Hypothalamus (tissue), 51 donors: ENCODE results near the gene C1QTNF9B.
A peak's percentile ranks its signal among the peaks of the same experiment; 100 is the strongest.
"Not testable (repeated sequence)": the region's sequence is repeated elsewhere in the genome, so short reads cannot be mapped to it uniquely, and the experiment has no call there.

ENCODE experiments used
- DNase-seq, 51 donors: peaks; one replicate each; lab custom pipeline; 2025; lab: John Stamatoyannopoulos, UW

The C1QTNF9B gene

GRCh38 chr13:23898101-23898500 is 799 bp upstream of the C1QTNF9B start:
- no peak for DNase-seq

GRCh38 chr13:23894746-23895145 is 2.6 kb downstream of the C1QTNF9B start:
- not testable (repeated sequence) for DNase-seq

DNA sequence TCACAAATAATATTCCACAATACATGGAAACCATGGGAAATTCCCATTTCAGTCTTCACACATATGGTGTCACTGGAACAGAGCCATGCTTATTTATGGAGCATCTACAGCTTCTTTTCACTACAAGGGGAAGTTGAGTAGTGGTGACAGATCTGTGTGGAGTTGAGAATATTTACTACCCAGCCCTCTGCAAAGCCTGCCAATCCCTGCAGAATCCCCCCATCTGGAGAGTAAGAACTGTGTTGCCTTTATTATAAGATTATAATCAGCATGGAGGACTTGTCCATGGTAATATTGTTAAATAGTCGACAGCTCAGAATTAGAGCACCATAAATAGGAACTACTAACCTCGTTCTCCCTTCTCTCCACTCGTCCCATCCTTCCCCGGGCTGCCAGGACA is 3.5 kb downstream of the C1QTNF9B start:
- DNase-seq: not testable (repeated sequence)

GRCh38 chr13:23889615-23890607 is 7.4 kb downstream of the C1QTNF9B start:
- peak in 3 of 51 donors; percentile 43 to 68 (median 54) for DNase-seq

DNA sequence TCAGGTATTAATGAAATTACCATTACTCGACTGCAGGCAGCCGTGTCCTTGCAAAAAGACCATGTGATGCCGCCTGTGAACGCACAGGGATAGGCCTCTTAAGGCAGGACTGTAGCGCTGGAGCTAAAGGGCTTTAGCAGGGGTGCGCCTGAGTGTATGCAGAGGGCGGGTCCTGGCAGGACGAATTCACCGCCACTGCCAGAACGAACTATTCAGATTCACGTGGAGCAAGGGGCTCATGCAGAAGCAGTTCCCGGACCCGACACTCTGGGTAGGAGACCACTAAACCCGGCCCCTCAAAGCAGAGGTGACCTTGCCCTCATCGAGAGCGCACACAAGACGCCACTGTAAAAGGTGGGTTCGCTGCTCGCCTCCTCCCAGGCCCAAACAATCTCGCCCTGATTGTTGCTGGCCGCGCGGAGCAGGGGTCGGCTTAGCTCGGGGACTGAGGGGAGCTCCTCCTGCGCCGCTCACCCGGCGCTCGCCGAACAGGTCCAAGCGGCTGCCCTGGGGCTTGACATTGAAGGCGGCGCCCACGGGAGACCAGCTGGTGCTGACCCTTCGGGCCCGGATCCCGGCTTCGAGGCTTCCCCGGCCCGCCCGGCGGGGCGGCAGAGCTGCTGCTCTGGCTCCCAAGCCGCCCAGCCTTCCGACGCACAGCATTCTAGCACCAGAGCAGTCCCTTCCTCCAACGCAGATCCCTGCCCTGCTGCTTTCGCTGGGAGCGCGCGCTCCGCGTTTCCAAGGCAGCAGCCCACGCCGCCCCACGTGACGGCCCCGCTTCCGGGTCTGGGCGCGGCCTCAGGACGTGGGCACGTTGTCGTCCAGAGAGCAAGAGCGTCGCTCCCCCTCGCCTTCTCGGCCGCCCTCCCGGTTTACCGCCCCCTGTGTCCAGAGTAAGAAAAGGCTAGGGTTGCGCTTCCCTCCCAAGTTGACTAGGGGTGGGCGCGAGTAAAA is 8.4 kb downstream of the C1QTNF9B start, which contains the start of gene MIPEP:
MIPEP (minus strand) TSS at position 743 of the 957 bp plus-strand sequence; CDS start at position 663, 80 bp downstream.
- DNase-seq: peak; percentile 54 to 97 (median 89)

- peak in 5 of 51 donors; percentile 13 to 41 (median 21) for DNase-seq
Measured at GRCh38 chr13:23884361-23884760, 12.9 kb downstream of the C1QTNF9B start.

GRCh38 chr13:23883255-23883654 is 14.0 kb downstream of the C1QTNF9B start:
- DNase-seq: peak in 1 of 51 donors; percentile 5

GRCh38 chr13:23881402-23881800 is 15.9 kb downstream of the C1QTNF9B start:
- not testable (repeated sequence) for DNase-seq

- DNase-seq: not testable (repeated sequence)
Measured at GRCh38 chr13:23880493-23881401, 16.6 kb downstream of the C1QTNF9B start.

- DNase-seq: no peak
Measured at GRCh38 chr13:23877286-23877685, 20.0 kb downstream of the C1QTNF9B start.

GRCh38 chr13:23876265-23876664 is 21.0 kb downstream of the C1QTNF9B start:
- peak in 7 of 51 donors; percentile 10 to 29 (median 22) for DNase-seq

GRCh38 chr13:23871616-23872220 is 25.6 kb downstream of the C1QTNF9B start:
- no peak for DNase-seq

DNA sequence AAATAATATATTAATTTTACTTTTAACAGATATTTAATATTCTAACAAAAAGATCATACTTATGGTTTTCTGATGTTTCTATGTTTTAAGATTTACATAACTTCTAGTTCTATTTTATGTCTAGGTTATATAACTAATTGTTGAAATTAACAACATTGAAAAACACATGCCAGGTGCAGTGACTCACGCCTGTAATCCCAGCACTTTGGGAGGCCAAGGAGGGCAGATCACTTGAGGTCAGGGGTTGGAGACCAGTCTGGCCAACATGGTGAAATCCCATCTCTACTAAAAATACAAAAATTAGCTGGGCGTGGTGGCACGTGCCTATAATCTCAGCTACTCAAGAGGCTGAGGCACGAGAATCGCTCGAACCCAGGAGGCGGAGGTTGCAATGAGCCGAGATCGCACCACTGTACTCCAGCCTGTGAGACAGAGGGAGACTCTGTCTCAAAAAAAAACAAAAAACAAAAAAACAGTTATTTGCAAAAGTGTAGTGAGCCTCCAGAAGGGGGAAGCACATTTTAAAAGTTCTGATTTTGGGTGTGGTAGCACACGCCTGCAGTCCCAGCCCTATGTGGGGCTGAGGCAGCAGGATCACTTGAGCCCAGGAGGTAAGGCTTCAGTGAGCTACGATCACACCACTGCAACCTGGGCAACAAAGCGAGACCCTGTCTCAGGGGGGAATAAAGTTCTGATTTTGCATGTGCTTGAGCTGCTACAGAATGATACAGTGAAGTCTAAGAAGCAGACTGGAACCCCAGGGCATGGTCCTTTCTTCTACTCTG is 26.8 kb downstream of the C1QTNF9B start:
- no peak for DNase-seq

DNA sequence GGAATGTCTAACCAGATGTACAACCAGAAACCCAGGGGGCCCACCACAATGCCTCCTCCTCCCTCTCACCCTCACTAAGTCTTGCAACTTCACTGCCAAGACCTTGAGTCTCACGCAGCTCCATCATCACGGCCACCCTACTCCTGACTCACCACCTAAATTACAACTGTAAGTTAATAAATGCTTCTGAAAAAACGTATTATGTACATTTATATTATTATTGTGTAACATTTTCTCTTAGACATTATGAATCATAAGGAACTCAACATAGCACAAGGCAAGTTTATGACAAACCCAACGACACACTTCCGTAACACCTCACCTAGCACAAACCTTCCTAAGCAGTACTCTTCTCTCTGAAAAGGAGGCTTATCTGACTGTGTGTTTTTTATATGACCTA is 28.8 kb downstream of the C1QTNF9B start:
- no peak for DNase-seq

DNA sequence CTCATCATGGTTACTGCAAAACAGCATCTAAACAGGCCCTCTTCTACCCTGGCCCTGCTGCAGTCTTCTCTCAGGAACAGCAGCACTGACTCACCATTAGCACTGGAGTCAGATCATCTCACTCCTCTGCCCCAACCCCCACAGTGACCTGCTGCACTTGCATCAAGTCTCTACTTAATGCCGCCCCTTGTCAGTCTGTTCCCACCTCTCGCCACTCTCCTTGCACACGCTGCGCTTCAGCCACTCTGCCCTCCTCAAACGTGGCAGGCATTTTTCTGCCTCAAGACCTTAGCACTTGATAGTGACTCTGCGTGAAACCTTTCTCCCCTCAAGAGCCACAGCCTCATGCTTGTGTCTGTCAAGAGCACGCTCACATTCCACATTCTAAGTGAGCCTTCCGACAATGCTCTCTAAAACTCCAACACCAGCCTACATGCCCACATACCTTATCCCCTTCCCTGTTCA is 30.2 kb downstream of the C1QTNF9B start:
- DNase-seq: no peak

GRCh38 chr13:23866420-23867026 is 30.8 kb downstream of the C1QTNF9B start:
- DNase-seq: no peak

- DNase-seq: no peak
Measured at GRCh38 chr13:23865906-23866305, 31.4 kb downstream of the C1QTNF9B start.

GRCh38 chr13:23865026-23865425 is 32.3 kb downstream of the C1QTNF9B start:
- DNase-seq: no peak
